Endothelial cell of hepatic sinusoid (primary cell): ENCODE data around the gene LCE5A.
"Not testable (repeated sequence)": the region's sequence is repeated elsewhere in the genome, so short reads cannot be mapped to it uniquely, and the experiment has no call there.

Experiments
- in situ Hi-C: cut with HindIII; loops from 2 replicates; pipeline ENCODE4 v1.10.0; 2017; ENCODE audit warnings: low sequenced_read_pairs

The LCE5A gene

GRCh38 chr1:152510503-152510902 lies at the start of gene LCE5A:
TSS of gene LCE5A (plus strand) at chr1:152510803. CDS start at chr1:152511535, 732 bp downstream.
- in situ Hi-C loops: loop anchor here (5.0 kb wide), 1 partner anchor 53 kb away; no protein-coding TSS in a partner anchor

- in situ Hi-C loops: no loop called here
Observed at GRCh38 chr1:152461544-152461943, 49.1 kb upstream of the LCE5A start.

- in situ Hi-C loops: no loop called here
Observed at GRCh38 chr1:152462636-152463035, 48.0 kb upstream of the LCE5A start.

GRCh38 chr1:152466217-152466616 lies 44.4 kb upstream of the LCE5A start:
- in situ Hi-C loops: no loop called here

- in situ Hi-C loops: no loop called here
Observed at GRCh38 chr1:152473887-152474537, 36.6 kb upstream of the LCE5A start.

- in situ Hi-C loops: no loop called here
Observed at GRCh38 chr1:152479792-152480595, 30.6 kb upstream of the LCE5A start.

- in situ Hi-C loops: no loop called here
Observed at GRCh38 chr1:152481869-152482664, 28.5 kb upstream of the LCE5A start.

GRCh38 chr1:152486400-152487006 lies 24.1 kb upstream of the LCE5A start:
- in situ Hi-C loops: no loop called here

- in situ Hi-C loops: no loop called here
Observed at GRCh38 chr1:152487871-152488270, 22.7 kb upstream of the LCE5A start.

GRCh38 chr1:152491537-152491936 lies 19.1 kb upstream of the LCE5A start:
- in situ Hi-C loops: not testable (repeated sequence)

GRCh38 chr1:152495066-152495675 lies 15.4 kb upstream of the LCE5A start:
- in situ Hi-C loops: no loop called here

GRCh38 chr1:152497273-152497672 lies 13.3 kb upstream of the LCE5A start:
- in situ Hi-C loops: no loop called here

GRCh38 chr1:152501704-152502103 lies 8.9 kb upstream of the LCE5A start:
- in situ Hi-C loops: no loop called here

GRCh38 chr1:152502496-152503180 lies 8.0 kb upstream of the LCE5A start:
- in situ Hi-C loops: no loop called here

- in situ Hi-C loops: no loop called here
Observed at GRCh38 chr1:152505083-152505482, 5.5 kb upstream of the LCE5A start.

- in situ Hi-C loops: no loop called here
Observed at GRCh38 chr1:152506899-152507498, 3.6 kb upstream of the LCE5A start.

- in situ Hi-C loops: loop anchor here (5.0 kb wide), 1 partner anchor 54 kb away; no protein-coding TSS in a partner anchor
Observed at GRCh38 chr1:152511596-152511995, 993 bp downstream of the LCE5A start.

GRCh38 chr1:152513081-152513480 lies 2.5 kb downstream of the LCE5A start:
- in situ Hi-C loops: loop anchor here (5.0 kb wide), 1 partner anchor 56 kb away; no protein-coding TSS in a partner anchor

GRCh38 chr1:152514715-152515433 lies 4.3 kb downstream of the LCE5A start:
- in situ Hi-C loops: loop anchor here (5.0 kb wide), 1 partner anchor 58 kb away; no protein-coding TSS in a partner anchor
